Measurements from ENCODE around the gene YPEL3.

Gene YPEL3

GRCh38 chr16:30060836-30061554 lies 35.0 kb downstream of the YPEL3 start:
- intact Hi-C loops (cut with DNase I): no loop called here
- DNase-seq: peak in 1 of 10 donors; percentile 54

GRCh38 chr16:30060346-30060745 lies 35.7 kb downstream of the YPEL3 start:
- no peak for DNase-seq
- intact Hi-C loops (cut with DNase I): no loop called here

GRCh38 chr16:30054959-30055553 lies 41.0 kb downstream of the YPEL3 start:
- peak in 1 of 10 donors; percentile 90 for DNase-seq
- intact Hi-C loops (cut with DNase I): no loop called here

- no peak for DNase-seq
- intact Hi-C loops (cut with DNase I): no loop called here
Observed at GRCh38 chr16:30054451-30054850, 41.6 kb downstream of the YPEL3 start.

GRCh38 chr16:30053376-30054015 lies 42.5 kb downstream of the YPEL3 start:
- intact Hi-C loops (cut with DNase I): no loop called here
- peak in 2 of 10 donors; percentile 69 to 86 for DNase-seq

- intact Hi-C loops (cut with DNase I): no loop called here
Observed at GRCh38 chr16:30052671-30053372, 43.2 kb downstream of the YPEL3 start.

GRCh38 chr16:30051518-30051917 lies 44.5 kb downstream of the YPEL3 start:
- DNase-seq: no peak
- intact Hi-C loops (cut with DNase I): no loop called here

More at GRCh38 chr16:30052671-30053372, 43.2 kb downstream of the YPEL3 start:
- DNase-seq: peak; percentile 83 to 98 (median 93)

GRCh38 chr16:30049871-30050270 lies 46.1 kb downstream of the YPEL3 start:
- intact Hi-C loops (cut with DNase I): no loop called here
- DNase-seq: peak in 7 of 10 donors; percentile 54 to 90 (median 71)

GRCh38 chr16:30046588-30046987 lies 49.4 kb downstream of the YPEL3 start:
- DNase-seq: no peak
- intact Hi-C loops (cut with DNase I): no loop called here

GRCh38 chr16:30046178-30046577 lies 49.8 kb downstream of the YPEL3 start:
- intact Hi-C loops (cut with DNase I): no loop called here

More at GRCh38 chr16:30046178-30046577, 49.8 kb downstream of the YPEL3 start:
- no peak for DNase-seq

Data from posterior cingulate gyrus (tissue), 11 donors.